ENCODE data around the gene TMCC2. TPM values are rescaled to one million over a fixed set of nuclear protein-coding genes. Genes with fewer than 3 reads are reported as not detected.

Gene TMCC2
- total and polyA plus RNA-seq, 2 of the 8 experiments (the other 6 are each of a cell fraction or from before 2014, with no cell fraction given): 6.7 to 6.8 TPM

DNA sequence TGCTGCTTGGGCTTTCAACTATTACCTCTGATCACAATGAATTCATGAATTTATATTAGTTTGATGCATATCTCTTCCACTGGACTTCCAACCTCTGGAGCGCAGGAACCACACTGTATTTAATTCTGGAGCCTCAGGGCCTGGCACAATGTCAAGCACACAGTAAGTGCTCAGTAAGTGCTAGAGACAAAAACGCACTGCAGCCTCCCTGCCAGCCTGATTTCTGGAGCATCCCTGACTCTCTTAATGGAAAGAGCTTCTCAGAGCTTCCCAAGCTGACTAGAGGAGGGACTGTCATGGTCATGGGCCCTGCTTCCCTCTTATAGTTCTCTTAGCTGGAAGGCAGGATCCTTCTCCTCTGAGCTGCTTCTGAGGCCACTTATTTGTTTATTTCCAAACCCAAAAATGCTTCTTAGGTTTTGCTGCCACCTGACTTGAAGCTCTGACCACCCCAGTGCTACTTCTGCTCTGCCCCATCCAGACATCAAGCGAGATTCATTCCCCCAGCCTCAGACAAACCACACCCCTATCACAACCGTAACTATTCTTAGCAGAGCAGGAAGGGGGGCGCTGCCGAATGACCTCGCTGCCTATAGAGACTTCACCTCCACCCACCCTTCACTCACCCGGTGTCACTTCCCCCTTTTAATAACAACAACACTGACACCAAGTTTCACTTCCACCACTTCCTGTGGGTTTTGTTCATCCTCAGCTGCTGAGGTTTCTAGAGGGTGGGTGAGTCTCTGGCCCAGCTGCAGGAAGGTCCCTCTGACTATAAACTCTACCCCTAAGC is 60.2 kb downstream of the TMCC2 start:
- Histone ChIP-seq H3K27me3 (replicated peaks in 1 of 4; ENCODE audit: control insufficient read depth in 3 of 4, extremely low read depth in 1 of 4, insufficient read depth in 3 of 4, low read length in 3 of 4) (no peaks in the 10 kb centered on the region; a peak in 1 of 7 replicates), H3K23ac (ENCODE audit: insufficient read length) (no peak overlapping the region), H2BK5ac (ENCODE audit: low read depth, low read length) (peak overlapping the region; percentile 75; the same call in 1 of the 2 replicates), H4K5ac (ENCODE audit: insufficient read length, low read depth, low read length) (no peak overlapping the region), H3K23me2 (ENCODE audit: low read depth, low read length) (no peaks in the 10 kb centered on the region), H3K79me2 (ENCODE audit: control insufficient read depth in 1 of 2, insufficient read depth in 2 of 2, low read length in 2 of 2) (no peaks in the 10 kb centered on the region), H2BK20ac (ENCODE audit: low read length) (peak overlapping the region; percentile 97; the same call in 1 of the 2 replicates), H2AFZ (ENCODE audit: low read length) (peak overlapping the region; percentile 27; the same call in 1 of the 2 replicates), H3K79me1 (ENCODE audit: low read depth, low read length) (no peaks in the 10 kb centered on the region), H2BK15ac (ENCODE audit: low read length) (peak overlapping the region; percentile 88), H3K4me2 (ENCODE audit: insufficient read depth in 1 of 2, low read depth in 2 of 2, low read length in 2 of 2) (peak overlapping the region in 1 of 2 experiments; percentile 15; a peak in 1 of 4 replicates), H2AK5ac (ENCODE audit: low read depth, low read length) (no peak overlapping the region), H2BK120ac (replicated peaks; ENCODE audit: low read depth, low read length) (no peak overlapping the region), H3K4me1 (replicated peaks in 1 of 4; ENCODE audit: control insufficient read depth in 3 of 4, insufficient read depth in 4 of 4, low read length in 3 of 4) (peaks cover 9 to 26% (median 18%) of the 10 kb centered on the region in 4 experiments), H3K18ac (ENCODE audit: extremely low read depth, low read length) (no peak overlapping the region; the same call in 1 of the 2 replicates), H3K4me3 (ENCODE audit: extremely low read depth in 1 of 4, insufficient read depth in 2 of 4, low read depth in 3 of 4, low read length in 4 of 4) (no peak overlapping the region), H3K9me3 (ENCODE audit: insufficient read depth in 2 of 2, low read depth in 1 of 2, low read length in 1 of 2) (no peaks in the 10 kb centered on the region), H3K56ac (replicated peaks; ENCODE audit: insufficient read length, low read depth, low read length) (no peak overlapping the region), H2BK12ac (ENCODE audit: low read depth, low read length) (peak overlapping the region; percentile 86), H3K36me3 (ENCODE audit: control insufficient read depth in 2 of 4, insufficient read depth in 4 of 4, low read length in 3 of 4) (no peaks in the 10 kb centered on the region), H3K27ac (ENCODE audit: low read depth, low read length) (no peak overlapping the region), H3K14ac (ENCODE audit: insufficient read length) (no peak overlapping the region), H3K4ac (replicated peaks; ENCODE audit: insufficient read length, low read depth, low read length) (no peak overlapping the region), H3K9ac (replicated peaks in 1 of 4; ENCODE audit: extremely low read depth in 1 of 4, low read depth in 3 of 4, low read length in 3 of 4) (no peak overlapping the region), H4K8ac (ENCODE audit: extremely low read depth, insufficient read depth, low read length) (no peak overlapping the region), H4K91ac (replicated peaks; ENCODE audit: insufficient read length, low read length) (peak overlapping the region; percentile 34), H4K20me1 (replicated peaks in 1 of 2; ENCODE audit: control insufficient read depth in 1 of 2, insufficient read depth in 2 of 2, low read length in 2 of 2) (no peaks in the 10 kb centered on the region)
- TF ChIP-seq SAP30 (IDR thresholded peaks at IDR 0.05; ENCODE audit: insufficient read depth, insufficient replicate concordance, low read length) (no peak), ASH2L (IDR thresholded peaks at IDR 0.05; ENCODE audit: low read length) (no peak), TCF12 (IDR thresholded peaks at IDR 0.05; ENCODE audit: low read depth, low read length) (no peak), BCL11A (IDR thresholded peaks at IDR 0.05; ENCODE audit: low read depth in 2 of 2, low read length in 2 of 2) (no peak), KDM1A (IDR thresholded peaks at IDR 0.05; ENCODE audit: borderline replicate concordance, low read length) (no peak), HDAC6 (IDR thresholded peaks at IDR 0.05; ENCODE audit: low read depth, low read length) (no peak), RXRA (IDR thresholded peaks at IDR 0.05; ENCODE audit: insufficient read depth, low read depth, low read length) (no peak), BRCA1 (IDR thresholded peaks at IDR 0.05; ENCODE audit: low read depth, low read length) (no peak), CEBPB (IDR thresholded peaks at IDR 0.05; ENCODE audit: low read depth, low read length) (no peak), JUND (IDR thresholded peaks at IDR 0.05; ENCODE audit: low read length) (no peak), KDM5A (IDR thresholded peaks at IDR 0.05; ENCODE audit: low read length) (no peak)
- ChIA-PET CTCF (ENCODE audit: partially characterized antibody) (interaction anchor here (1.3 to 42.6 kb wide), 7 partner anchors 8 to 72 kb away, joined by 3 to 2424 read pairs (median 6); partner anchors contain the start of genes KLHDC8A and NUAK2), POLR2A (ENCODE audit: partially characterized antibody) (interaction anchor here (0.7 to 2.7 kb wide), 6 partner anchors 11 to 71 kb away, joined by 3 to 10 read pairs (median 6); no protein-coding TSS in a partner anchor)
- FAIRE-seq (no peak), DNase-seq (ENCODE audit: low read depth in 1 of 2, low spot score in 2 of 2) (no peak)
- 62% methylated on average over 8 of the region's 8 CpGs; no CpG with 5 or more reads in 1 of the 2 experiments for WGBS, 2 experiments (ENCODE audit: extremely low coverage in 1 of 2, insufficient coverage in 1 of 2, insufficient read length in 1 of 2, insufficient replicate concordance in 2 of 2, low coverage in 1 of 2, low lambda C conversion rate in 2 of 2, missing lambda C conversion rate in 1 of 2)

Measured in H1 (cell line).